B cell (primary cell): ENCODE measurements around the gene CLIC2. TPM values are rescaled to one million over a fixed set of nuclear protein-coding genes. Genes with fewer than 3 reads are reported as not detected.

Experiments
- ATAC-seq: fragments of 200-7000 bp; cut with Tn5 transposase; one replicate; pipeline ENCODE4 v1.10.0; 2021; ENCODE audit warnings: low read depth, mild to moderate bottlenecking, moderate number of reproducible peaks, moderate library complexity
- CTCF ChIA-PET: fragments of 350-600 bp; sonication (Branson Sonifier 250); formaldehyde crosslinking; loops from one replicate; lab custom pipeline; 2021; ENCODE audit warnings: antibody characterized with exemption, inconsistent platforms; lab: Charles Lee
- POLR2A ChIA-PET: fragments of 350-600 bp; sonication (Branson Sonifier 250); formaldehyde crosslinking; loops from one replicate; lab custom pipeline; 2021; ENCODE audit warnings: antibody characterized with exemption; lab: Charles Lee
- DNase-seq: peaks from one replicate; pipeline ENCODE4 v3.0.0; 2013
- H2AFZ ChIP-seq: 2 replicates; pipeline ENCODE4 v1.6.1; 2012; ENCODE audit warnings: mild to moderate bottlenecking, low read depth, low read length; ENCODE audit not compliant: insufficient read depth, poor library complexity, severe bottlenecking
- H3K27ac ChIP-seq, 2 donors: 1 replicate in 1 of 2; 2 replicates in 1 of 2; pipeline ENCODE4 v1.5.1; 2012 to 2013; ENCODE audit warnings: low read length in 2 of 2, mild to moderate bottlenecking in 2 of 2, moderate library complexity in 1 of 2
- H3K27me3 ChIP-seq, 4 experiments: fragments of 200-600 bp in 1 of 4; sonication (generic) in 1 of 4; replicated peaks in 1 of 4; 1 replicate in 2 of 4; 2 replicates in 2 of 4; pipeline versions ENCODE4 v1.6.1 to v1.7.0; 2013 to 2016; ENCODE audit warnings: low read length in 3 of 4, mild to moderate bottlenecking in 2 of 4, mixed read lengths in 1 of 4, moderate library complexity in 1 of 4; ENCODE audit not compliant: insufficient read depth in 4 of 4, control insufficient read depth in 3 of 4; ENCODE audit errors: control extremely low read depth in 1 of 4
- H3K36me3 ChIP-seq, 2 experiments: replicated peaks in 1 of 2; 1 replicate in 1 of 2; 2 replicates in 1 of 2; pipeline versions ENCODE4 v1.6.1 to v1.7.1; 2013; ENCODE audit warnings: low read length in 1 of 2; ENCODE audit not compliant: insufficient read depth in 2 of 2, control insufficient read depth in 1 of 2; ENCODE audit errors: control extremely low read depth in 1 of 2, extremely low read depth in 1 of 2
- H3K4me1 ChIP-seq, 2 donors: fragments of 200-600 bp in 1 of 2; sonication (generic) in 1 of 2; 1 replicate in 1 of 2; 2 replicates in 1 of 2; pipeline versions ENCODE4 v1.5.1 to v1.6.1; 2013 to 2017; ENCODE audit warnings: low read length in 2 of 2; ENCODE audit not compliant: control insufficient read depth in 2 of 2, insufficient read depth in 2 of 2
- H3K4me2 ChIP-seq: replicated peaks from 2 replicates; pipeline ENCODE3; 2012; ENCODE audit warnings: mild to moderate bottlenecking, low read depth, low read length; ENCODE audit not compliant: poor library complexity, severe bottlenecking
- H3K4me3 ChIP-seq, 5 experiments: fragments of 200-600 bp in 1 of 5; sonication (generic) in 1 of 5; 1 replicate in 3 of 5; 2 replicates in 2 of 5; pipeline versions ENCODE4 v1.5.1 to v1.7.0; 2011 to 2016; ENCODE audit warnings: low read length in 4 of 5, mild to moderate bottlenecking in 4 of 5, low read depth in 2 of 5, control low read depth in 1 of 5, moderate library complexity in 1 of 5; ENCODE audit not compliant: insufficient read depth in 1 of 5; ENCODE audit errors: control extremely low read depth in 1 of 5, extremely low read depth in 1 of 5
- H3K79me2 ChIP-seq: fragments of 200-600 bp; sonication (generic); one replicate; pipeline ENCODE4 v1.6.0; 2016; ENCODE audit warnings: low read length; ENCODE audit not compliant: control insufficient read depth, insufficient read depth
- H3K9ac ChIP-seq: fragments of 200-600 bp; sonication (generic); 2 replicates; pipeline ENCODE4 v1.6.1; 2017; ENCODE audit warnings: mild to moderate bottlenecking, low read length, moderate library complexity
- H3K9me3 ChIP-seq, 3 donors: one replicate each; pipeline versions ENCODE4 v1.6.1 to v1.7.1; 2013; ENCODE audit warnings: low read length in 2 of 3; ENCODE audit not compliant: control insufficient read depth in 2 of 3, insufficient read depth in 1 of 3; ENCODE audit errors: control extremely low read depth in 1 of 3
- H4K20me1 ChIP-seq: 2 replicates; pipeline ENCODE4 v1.6.0; 2012; ENCODE audit warnings: mild to moderate bottlenecking, low read length; ENCODE audit not compliant: insufficient read depth, control insufficient read depth, poor library complexity, severe bottlenecking
- H3K27ac Mint-ChIP-seq: one replicate; pipeline ENCODE4 v1.8.0; 2021; ENCODE audit warnings: mixed read lengths
- H3K27me3 Mint-ChIP-seq: one replicate; pipeline ENCODE4 v1.8.0; 2021; ENCODE audit warnings: mixed read lengths
- H3K4me1 Mint-ChIP-seq: one replicate; pipeline ENCODE4 v1.8.0; 2021; ENCODE audit warnings: mixed read lengths
- H3K4me3 Mint-ChIP-seq: one replicate; pipeline ENCODE4 v1.8.0; 2021; ENCODE audit warnings: mixed read lengths
- H3K9me3 Mint-ChIP-seq: one replicate; pipeline ENCODE4 v1.8.0; 2022; ENCODE audit warnings: mixed read lengths; ENCODE audit not compliant: insufficient read depth
- CTCF ChIP-seq: fragments of 200-600 bp; IDR thresholded peaks from one replicate; pipeline ENCODE4 v1.8.0; 2022; ENCODE audit warnings: antibody characterized with exemption, mild to moderate bottlenecking
- EZH2 ChIP-seq: IDR thresholded peaks from 2 replicates; pipeline ENCODE4 v1.6.1; 2012; ENCODE audit warnings: borderline replicate concordance, low read depth, mild to moderate bottlenecking, moderate library complexity, low read length; ENCODE audit not compliant: insufficient read depth, poor library complexity, severe bottlenecking
- WGBS: methylation state at CpG from one replicate; pipeline ENCODE4 v1.1.5; 2013; ENCODE audit warnings: missing lambda C conversion rate; ENCODE audit not compliant: insufficient coverage; 5-methylcytosine and 5-hydroxymethylcytosine counted together
- intact Hi-C: fragments of 100-400 bp; cut with micrococcal nuclease; formaldehyde crosslinking; loops from one replicate; pipeline ENCODE4 v1.10.0; 2022
- polyA plus RNA-seq: library from polyadenylated mRNA; depleted of rRNA; stranded (reverse); fragments of >200 nt; gene quantifications from 2 replicates; pipeline ENCODE4 v1.2.3, GENCODE V29; 2012
- total RNA-seq, 2 donors: library from RNA; stranded (reverse); fragments of 120-200 nt in 1 of 2; gene quantifications; 1 replicate in 1 of 2; 2 replicates in 1 of 2; pipeline versions ENCODE4 v1.2.3 to v1.2.4, GENCODE V29; 2013 to 2022

CLIC2 gene
- total and polyA plus RNA-seq, 2 donors (not counting 1 experiment from before 2014, with no cell fraction given): 0.15 to 0.16 TPM

GRCh38 chrX:155246748-155247147 lies 87.7 kb downstream of the CLIC2 start:
- no peaks in the 10 kb centered on the region for H4K20me1 ChIP-seq
- CTCF ChIA-PET: no interaction called here
- H3K27ac ChIP-seq: no peak overlapping the region
- no peak overlapping the region for H2AFZ ChIP-seq
- POLR2A ChIA-PET: no interaction called here
- DNase-seq: no peak
- intact Hi-C loops: no loop called here
- no peaks in the 10 kb centered on the region for H3K27me3 ChIP-seq
- no peak overlapping the region for H3K27ac Mint-ChIP-seq
- H3K9me3 Mint-ChIP-seq: no peaks in the 10 kb centered on the region
- H3K4me2 ChIP-seq: no peak overlapping the region
- no peaks in the 10 kb centered on the region for H3K36me3 ChIP-seq
- no peaks in the 10 kb centered on the region for H3K79me2 ChIP-seq
- WGBS: 100% methylated on average over 1 of the region's 1 CpG
- no peak overlapping the region for H3K9ac ChIP-seq
- H3K4me1 ChIP-seq: no peaks in the 10 kb centered on the region
- no peaks in the 10 kb centered on the region for H3K4me1 Mint-ChIP-seq
- no peak overlapping the region for H3K4me3 ChIP-seq
- peak; percentile 39 for ATAC-seq
- H3K9me3 ChIP-seq: no peaks in the 10 kb centered on the region
- TF ChIP-seq EZH2 (no peak), CTCF (no peak)
- no peaks in the 10 kb centered on the region for H3K27me3 Mint-ChIP-seq
- H3K4me3 Mint-ChIP-seq: no peak overlapping the region

GRCh38 chrX:155242300-155242699 lies 92.1 kb downstream of the CLIC2 start:
- Histone ChIP-seq H3K36me3 (peaks cover 0 to 17% of the 10 kb centered on the region in 2 experiments), H2AFZ (no peak overlapping the region), H3K27ac (no peak overlapping the region), H3K4me3 (no peak overlapping the region), H3K79me2 (no peaks in the 10 kb centered on the region), H4K20me1 (no peaks in the 10 kb centered on the region), H3K9ac (no peak overlapping the region), H3K4me1 (no peaks in the 10 kb centered on the region), H3K4me2 (no peak overlapping the region), H3K27me3 (no peaks in the 10 kb centered on the region), H3K9me3 (no peaks in the 10 kb centered on the region)
- no peaks in the 10 kb centered on the region for H3K4me1 Mint-ChIP-seq
- H3K9me3 Mint-ChIP-seq: no peaks in the 10 kb centered on the region
- POLR2A ChIA-PET: no interaction called here
- CTCF ChIA-PET: no interaction called here
- H3K27me3 Mint-ChIP-seq: no peaks in the 10 kb centered on the region
- WGBS: 76% methylated on average over 4 of the region's 5 CpGs
- no peak overlapping the region for H3K27ac Mint-ChIP-seq
- TF ChIP-seq EZH2 (no peak), CTCF (no peak)
- DNase-seq (no peak), ATAC-seq (no peak)
- intact Hi-C loops: no loop called here
- H3K4me3 Mint-ChIP-seq: no peak overlapping the region
